GM12873 (cell line): ENCODE results near the gene USF1.

ENCODE experiments used
- CTCF ChIP-seq: IDR thresholded peaks from 2 replicates; pipeline ENCODE4 v1.5.1; 2012; ENCODE audit warnings: low read depth, mild to moderate bottlenecking, moderate library complexity, low read length, control low read depth; ENCODE audit not compliant: insufficient read depth; ENCODE audit errors: missing control alignments

The USF1 gene

GRCh38 chr1:161001525-161001924 lies 44.3 kb downstream of the USF1 start:
- no peak for TF ChIP-seq CTCF

GRCh38 chr1:161000736-161001480 lies 44.9 kb downstream of the USF1 start:
- no peak for TF ChIP-seq CTCF

- peak; percentile 27 for TF ChIP-seq CTCF
Observed at GRCh38 chr1:160999376-160999775, 46.4 kb downstream of the USF1 start.

- peak; percentile 72 for TF ChIP-seq CTCF
Observed at GRCh38 chr1:160997323-160998038, 48.3 kb downstream of the USF1 start.

GRCh38 chr1:160996178-160996577 lies 49.6 kb downstream of the USF1 start:
- no peak for TF ChIP-seq CTCF

GRCh38 chr1:160993544-160994193 lies 52.1 kb downstream of the USF1 start:
- peak; percentile 11 for TF ChIP-seq CTCF
